DOHH2 (cell line): Measurements from ENCODE around the gene EYA2.

Experiments used
- EZH2phosphoT487 ChIP-seq: fragments of 200-600 bp; sonication (generic); IDR thresholded peaks from 2 replicates; pipeline ENCODE4 v1.6.1; 2017; ENCODE audit warnings: borderline replicate concordance, mild to moderate bottlenecking, antibody characterized with exemption, low read length, moderate library complexity, mixed read lengths
- TF ChIP-seq, protein P1 (sequence below): fragments of 200-600 bp; sonication (generic); IDR thresholded peaks from one replicate; pipeline ENCODE4 v1.5.1; 2014; ENCODE audit warnings: antibody characterized with exemption, mild to moderate bottlenecking, low read depth, low read length; ENCODE audit not compliant: poor library complexity, severe bottlenecking

DNA sequence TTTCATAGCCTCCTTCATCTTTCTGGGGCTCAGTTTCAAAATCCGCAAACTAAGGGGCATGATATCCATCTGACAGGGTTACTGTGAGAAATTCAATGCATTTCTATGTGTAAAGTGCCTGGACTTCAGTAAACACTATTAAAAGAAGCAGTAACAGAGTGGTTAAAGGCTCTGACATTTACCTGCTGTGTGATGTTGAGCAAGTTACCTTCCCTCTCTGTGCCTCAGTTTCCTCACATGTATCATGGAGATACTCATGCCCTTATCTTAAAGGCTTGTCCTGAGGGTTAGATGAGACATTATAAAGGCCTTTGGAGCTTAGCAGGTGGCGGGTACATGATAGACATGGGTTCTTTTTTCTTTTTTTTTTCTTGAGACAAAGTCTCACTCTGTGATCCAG lies 46.8 kb downstream of the EYA2 start:
- TF ChIP-seq, protein P1, sequence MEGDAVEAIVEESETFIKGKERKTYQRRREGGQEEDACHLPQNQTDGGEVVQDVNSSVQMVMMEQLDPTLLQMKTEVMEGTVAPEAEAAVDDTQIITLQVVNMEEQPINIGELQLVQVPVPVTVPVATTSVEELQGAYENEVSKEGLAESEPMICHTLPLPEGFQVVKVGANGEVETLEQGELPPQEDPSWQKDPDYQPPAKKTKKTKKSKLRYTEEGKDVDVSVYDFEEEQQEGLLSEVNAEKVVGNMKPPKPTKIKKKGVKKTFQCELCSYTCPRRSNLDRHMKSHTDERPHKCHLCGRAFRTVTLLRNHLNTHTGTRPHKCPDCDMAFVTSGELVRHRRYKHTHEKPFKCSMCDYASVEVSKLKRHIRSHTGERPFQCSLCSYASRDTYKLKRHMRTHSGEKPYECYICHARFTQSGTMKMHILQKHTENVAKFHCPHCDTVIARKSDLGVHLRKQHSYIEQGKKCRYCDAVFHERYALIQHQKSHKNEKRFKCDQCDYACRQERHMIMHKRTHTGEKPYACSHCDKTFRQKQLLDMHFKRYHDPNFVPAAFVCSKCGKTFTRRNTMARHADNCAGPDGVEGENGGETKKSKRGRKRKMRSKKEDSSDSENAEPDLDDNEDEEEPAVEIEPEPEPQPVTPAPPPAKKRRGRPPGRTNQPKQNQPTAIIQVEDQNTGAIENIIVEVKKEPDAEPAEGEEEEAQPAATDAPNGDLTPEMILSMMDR = no peak
- no peak for TF ChIP-seq EZH2phosphoT487
